HEK293 (cell line): ENCODE measurements around the gene PRSS56.
A peak's percentile ranks its signal among the peaks of the same experiment; 100 is the strongest.

ENCODE experiments used
- CTCF ChIA-PET: fragments of 350-600 bp; formaldehyde crosslinking; extraction: SDS; loops from one replicate; lab custom pipeline; 2021; ENCODE audit warnings: antibody characterized with exemption; lab: Yijun Ruan, JAX
- POLR2A ChIA-PET: fragments of 300-600 bp; formaldehyde crosslinking; extraction: SDS; loops from one replicate; lab custom pipeline; 2020; ENCODE audit warnings: antibody characterized with exemption, inconsistent platforms; lab: Yijun Ruan, JAX
- H3K27ac ChIP-seq: fragments of 200-500 bp; sonication (Bioruptor generic); 2 replicates; pipeline ENCODE4 v1.5.1; 2014; ENCODE audit warnings: low read depth, low read length, control low read depth, inconsistent platforms; ENCODE audit errors: extremely low read depth
- H3K36me3 ChIP-seq, 2 experiments: fragments of 200-500 bp in 1 of 2; sonication (Bioruptor generic) in 1 of 2; 1 replicate in 1 of 2; 2 replicates in 1 of 2; pipeline ENCODE4 v1.5.1; 2014 to 2017; ENCODE audit warnings: inconsistent platforms in 2 of 2, low read length in 2 of 2; ENCODE audit not compliant: control insufficient read depth in 2 of 2, insufficient read depth in 1 of 2
- H3K4me1 ChIP-seq: fragments of 200-500 bp; sonication (Bioruptor generic); 2 replicates; pipeline ENCODE4 v1.5.1; 2014; ENCODE audit warnings: mild to moderate bottlenecking, low read length, inconsistent platforms; ENCODE audit not compliant: control insufficient read depth, insufficient read depth
- H3K4me3 ChIP-seq: 2 replicates; pipeline ENCODE4 v1.5.1; 2011; ENCODE audit warnings: low read depth, mild to moderate bottlenecking, control low read depth, low read length, moderate library complexity
- H3K9me3 ChIP-seq: fragments of 200-500 bp; sonication (Bioruptor generic); 2 replicates; pipeline ENCODE4 v1.5.1; 2014; ENCODE audit warnings: low read depth, low read length, inconsistent platforms; ENCODE audit not compliant: control insufficient read depth, insufficient read depth
- MYNN ChIP-seq: fragments of 450-650 bp; formaldehyde crosslinking; IDR thresholded peaks from 2 replicates; pipeline ENCODE4 v1.5.1; 2016; ENCODE audit warnings: missing biosample characterization, missing genetic modification characterization, borderline replicate concordance
- OVOL3 ChIP-seq: fragments of 450-650 bp; formaldehyde crosslinking; IDR thresholded peaks from 2 replicates; pipeline ENCODE4 v1.5.1; 2016; ENCODE audit warnings: missing biosample characterization, missing genetic modification characterization
- PRDM1 ChIP-seq: fragments of 450-650 bp; formaldehyde crosslinking; IDR thresholded peaks from 2 replicates; pipeline ENCODE4; 2016; ENCODE audit warnings: missing biosample characterization, missing genetic modification characterization
- REPIN1 ChIP-seq: fragments of 450-650 bp; formaldehyde crosslinking; IDR thresholded peaks from 2 replicates; pipeline ENCODE4 v1.5.1; 2017; ENCODE audit warnings: missing biosample characterization, missing genetic modification characterization, low read depth
- ZBTB20 ChIP-seq: fragments of 450-650 bp; formaldehyde crosslinking; IDR thresholded peaks from 2 replicates; pipeline ENCODE4 v1.5.1; 2016; ENCODE audit warnings: missing biosample characterization, missing genetic modification characterization
- ZBTB7A ChIP-seq: fragments of 450-650 bp; formaldehyde crosslinking; IDR thresholded peaks from 2 replicates; pipeline ENCODE4 v1.5.1; 2016; ENCODE audit warnings: low read depth, missing biosample characterization, missing genetic modification characterization
- ZBTB8A ChIP-seq: fragments of 450-650 bp; formaldehyde crosslinking; IDR thresholded peaks from 2 replicates; pipeline ENCODE4 v1.5.1; 2016; ENCODE audit warnings: missing biosample characterization, missing genetic modification characterization
- ZFP69B ChIP-seq: fragments of 450-650 bp; formaldehyde crosslinking; IDR thresholded peaks from 2 replicates; pipeline ENCODE4 v1.5.1; 2016; ENCODE audit warnings: missing biosample characterization, missing genetic modification characterization
- ZNF10 ChIP-seq: fragments of 450-650 bp; formaldehyde crosslinking; IDR thresholded peaks from 2 replicates; pipeline ENCODE4 v1.5.1; 2017; ENCODE audit warnings: missing biosample characterization, missing genetic modification characterization
- ZNF133 ChIP-seq: fragments of 450-650 bp; formaldehyde crosslinking; IDR thresholded peaks from 2 replicates; pipeline ENCODE4 v1.5.1; 2016; ENCODE audit warnings: missing biosample characterization, missing genetic modification characterization
- ZNF138 ChIP-seq: fragments of 450-650 bp; formaldehyde crosslinking; IDR thresholded peaks from 2 replicates; pipeline ENCODE4 v1.5.1; 2016; ENCODE audit warnings: missing biosample characterization, missing genetic modification characterization, borderline replicate concordance
- ZNF202 ChIP-seq: fragments of 450-650 bp; formaldehyde crosslinking; IDR thresholded peaks from 2 replicates; pipeline ENCODE4 v1.5.1; 2016; ENCODE audit warnings: missing biosample characterization, missing genetic modification characterization, borderline replicate concordance
- ZNF221 ChIP-seq: fragments of 450-650 bp; formaldehyde crosslinking; IDR thresholded peaks from 2 replicates; pipeline ENCODE4 v1.5.1; 2017; ENCODE audit warnings: missing biosample characterization, missing genetic modification characterization, borderline replicate concordance
- ZNF239 ChIP-seq: fragments of 450-650 bp; formaldehyde crosslinking; IDR thresholded peaks from 2 replicates; pipeline ENCODE4 v1.5.1; 2016; ENCODE audit warnings: missing biosample characterization, missing genetic modification characterization
- ZNF24 ChIP-seq: fragments of 450-650 bp; formaldehyde crosslinking; IDR thresholded peaks from 2 replicates; pipeline ENCODE4 v1.5.1; 2016; ENCODE audit warnings: missing biosample characterization, missing genetic modification characterization
- ZNF335 ChIP-seq: fragments of 450-650 bp; formaldehyde crosslinking; conservative IDR thresholded peaks from 2 replicates; pipeline ENCODE4 v1.5.1; 2016; ENCODE audit warnings: missing biosample characterization, missing genetic modification characterization
- ZNF37A ChIP-seq: fragments of 450-650 bp; IDR thresholded peaks from 2 replicates; pipeline ENCODE4 v1.5.1; 2018; ENCODE audit warnings: missing biosample characterization, missing genetic modification characterization
- ZNF549 ChIP-seq: fragments of 450-650 bp; IDR thresholded peaks from 2 replicates; pipeline ENCODE4 v1.5.1; 2018; ENCODE audit warnings: missing biosample characterization, missing genetic modification characterization, mild to moderate bottlenecking, inconsistent platforms, moderate library complexity
- ZNF560 ChIP-seq: fragments of 450-650 bp; formaldehyde crosslinking; IDR thresholded peaks from 2 replicates; pipeline ENCODE4 v1.5.1; 2017; ENCODE audit warnings: missing biosample characterization, missing genetic modification characterization, borderline replicate concordance
- ZNF747 ChIP-seq: fragments of 450-650 bp; formaldehyde crosslinking; IDR thresholded peaks from 2 replicates; pipeline ENCODE4 v1.5.1; 2016; ENCODE audit warnings: missing biosample characterization, missing genetic modification characterization
- TF ChIP-seq, protein P1 (sequence below): fragments of 450-650 bp; formaldehyde crosslinking; IDR thresholded peaks from 2 replicates; pipeline ENCODE4 v1.5.1; 2017; ENCODE audit warnings: missing biosample characterization, missing genetic modification characterization
- TF ChIP-seq, protein P2 (sequence below): fragments of 450-650 bp; formaldehyde crosslinking; IDR thresholded peaks from 2 replicates; pipeline ENCODE4 v1.5.1; 2016; ENCODE audit warnings: missing biosample characterization, missing genetic modification characterization
- TF ChIP-seq, protein P3 (sequence below): fragments of 450-650 bp; formaldehyde crosslinking; IDR thresholded peaks from 2 replicates; pipeline ENCODE4 v1.5.1; 2016; ENCODE audit warnings: missing biosample characterization, missing genetic modification characterization
- TF ChIP-seq, protein P4 (sequence below): fragments of 450-650 bp; formaldehyde crosslinking; IDR thresholded peaks from 2 replicates; pipeline ENCODE4 v1.5.1; 2016; ENCODE audit warnings: missing biosample characterization, missing genetic modification characterization
- TF ChIP-seq, protein P5 (sequence below): fragments of 450-650 bp; IDR thresholded peaks from 2 replicates; pipeline ENCODE4 v1.5.1; 2018; ENCODE audit warnings: missing biosample characterization, mild to moderate bottlenecking, missing genetic modification characterization
- TF ChIP-seq, protein P6 (sequence below): IDR thresholded peaks from 2 replicates; pipeline ENCODE4 v1.6.1; 2011; ENCODE audit warnings: mild to moderate bottlenecking, low read depth, low read length, borderline replicate concordance

PRSS56 gene

DNA sequence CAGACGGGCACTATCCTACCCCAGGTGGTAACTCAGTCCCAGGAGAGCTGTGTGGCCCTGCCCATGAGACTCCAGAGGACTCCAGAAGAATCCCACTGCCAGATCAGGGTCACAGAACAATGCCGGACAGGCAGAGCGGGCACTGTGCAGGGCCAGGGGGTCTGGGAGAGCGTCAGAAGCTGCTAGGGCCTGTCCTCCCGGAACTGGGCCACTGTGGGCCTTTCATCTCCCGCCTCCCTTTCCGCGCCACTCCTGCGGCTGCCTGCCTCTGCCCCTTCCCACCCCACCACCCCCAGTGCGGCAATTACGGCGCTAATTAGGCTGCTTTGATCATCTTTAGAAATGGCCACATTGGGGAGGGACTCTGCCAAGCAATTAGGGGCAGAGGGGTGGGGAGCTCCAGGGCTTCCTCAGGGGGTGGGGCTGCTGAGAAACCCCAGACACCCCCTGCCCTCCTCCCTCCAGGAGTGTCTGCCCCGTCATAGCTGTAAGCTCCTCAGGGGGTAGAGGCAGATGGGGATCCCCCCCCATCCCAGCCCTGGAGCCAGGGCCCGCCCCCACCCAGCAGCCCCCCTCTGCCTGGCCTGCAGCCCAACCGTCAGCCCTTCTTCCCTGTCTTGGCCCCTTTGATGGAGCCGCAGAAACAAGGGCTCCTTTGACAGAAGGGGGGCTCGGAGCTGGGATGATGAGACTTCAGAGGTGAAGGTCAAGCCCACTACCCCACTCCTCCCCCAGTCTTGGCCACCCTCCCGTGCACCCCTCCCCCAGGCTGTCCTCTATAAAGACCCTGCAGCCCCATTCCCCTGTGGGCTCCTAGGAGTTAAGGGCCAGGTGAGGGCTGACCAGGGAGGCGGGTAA, at the start of gene PRSS56:
TSS of gene PRSS56 (plus strand) at position 808 of the 858 bp plus-strand sequence. CDS start 211 bp downstream, outside the sequence.
- H3K36me3 ChIP-seq: no peaks in the 10 kb centered on the region
- H3K4me1 ChIP-seq: no peaks in the 10 kb centered on the region; the same call in 1 of the 2 replicates
- H3K4me3 ChIP-seq: no peak within 1 kb of the TSS
- ChIA-PET CTCF (interaction anchor here (0.6 to 4.9 kb wide), 10 partner anchors 12 to 595 kb away, joined by 3 to 77 read pairs (median 5); no protein-coding TSS in a partner anchor), POLR2A (no interaction called here)
- TF ChIP-seq ZNF202 (tag by site-specific recombination) (no peak), ZNF747 (tag by site-specific recombination) (no peak), ZBTB7A (tag by site-specific recombination) (no peak), ZNF138 (tag by site-specific recombination) (no peak), ZNF133 (no peak), ZBTB20 (tag by site-specific recombination) (no peak), MYNN (no peak), OVOL3 (no peak), ZNF24 (tag by site-specific recombination) (no peak)
- TF ChIP-seq, protein P1, sequence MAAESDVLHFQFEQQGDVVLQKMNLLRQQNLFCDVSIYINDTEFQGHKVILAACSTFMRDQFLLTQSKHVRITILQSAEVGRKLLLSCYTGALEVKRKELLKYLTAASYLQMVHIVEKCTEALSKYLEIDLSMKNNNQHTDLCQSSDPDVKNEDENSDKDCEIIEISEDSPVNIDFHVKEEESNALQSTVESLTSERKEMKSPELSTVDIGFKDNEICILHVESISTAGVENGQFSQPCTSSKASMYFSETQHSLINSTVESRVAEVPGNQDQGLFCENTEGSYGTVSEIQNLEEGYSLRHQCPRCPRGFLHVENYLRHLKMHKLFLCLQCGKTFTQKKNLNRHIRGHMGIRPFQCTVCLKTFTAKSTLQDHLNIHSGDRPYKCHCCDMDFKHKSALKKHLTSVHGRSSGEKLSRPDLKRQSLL: no peak
- TF ChIP-seq, protein P2, sequence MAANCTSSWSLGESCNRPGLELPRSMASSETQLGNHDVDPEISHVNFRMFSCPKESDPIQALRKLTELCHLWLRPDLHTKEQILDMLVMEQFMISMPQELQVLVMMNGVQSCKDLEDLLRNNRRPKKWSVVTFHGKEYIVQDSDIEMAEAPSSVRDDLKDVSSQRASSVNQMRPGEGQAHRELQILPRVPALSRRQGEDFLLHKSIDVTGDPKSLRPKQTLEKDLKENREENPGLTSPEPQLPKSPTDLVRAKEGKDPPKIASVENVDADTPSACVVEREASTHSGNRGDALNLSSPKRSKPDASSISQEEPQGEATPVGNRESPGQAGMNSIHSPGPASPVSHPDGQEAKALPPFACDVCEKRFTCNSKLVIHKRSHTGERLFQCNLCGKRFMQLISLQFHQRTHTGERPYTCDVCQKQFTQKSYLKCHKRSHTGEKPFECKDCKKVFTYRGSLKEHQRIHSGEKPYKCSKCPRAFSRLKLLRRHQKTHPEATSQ (tag by site-specific recombination): no peak
- TF ChIP-seq, protein P3, sequence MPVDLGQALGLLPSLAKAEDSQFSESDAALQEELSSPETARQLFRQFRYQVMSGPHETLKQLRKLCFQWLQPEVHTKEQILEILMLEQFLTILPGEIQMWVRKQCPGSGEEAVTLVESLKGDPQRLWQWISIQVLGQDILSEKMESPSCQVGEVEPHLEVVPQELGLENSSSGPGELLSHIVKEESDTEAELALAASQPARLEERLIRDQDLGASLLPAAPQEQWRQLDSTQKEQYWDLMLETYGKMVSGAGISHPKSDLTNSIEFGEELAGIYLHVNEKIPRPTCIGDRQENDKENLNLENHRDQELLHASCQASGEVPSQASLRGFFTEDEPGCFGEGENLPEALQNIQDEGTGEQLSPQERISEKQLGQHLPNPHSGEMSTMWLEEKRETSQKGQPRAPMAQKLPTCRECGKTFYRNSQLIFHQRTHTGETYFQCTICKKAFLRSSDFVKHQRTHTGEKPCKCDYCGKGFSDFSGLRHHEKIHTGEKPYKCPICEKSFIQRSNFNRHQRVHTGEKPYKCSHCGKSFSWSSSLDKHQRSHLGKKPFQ (tag by site-specific recombination): no peak
- no peak within 1 kb of the TSS for H3K27ac ChIP-seq
- H3K9me3 ChIP-seq: no peaks in the 10 kb centered on the region

DNA sequence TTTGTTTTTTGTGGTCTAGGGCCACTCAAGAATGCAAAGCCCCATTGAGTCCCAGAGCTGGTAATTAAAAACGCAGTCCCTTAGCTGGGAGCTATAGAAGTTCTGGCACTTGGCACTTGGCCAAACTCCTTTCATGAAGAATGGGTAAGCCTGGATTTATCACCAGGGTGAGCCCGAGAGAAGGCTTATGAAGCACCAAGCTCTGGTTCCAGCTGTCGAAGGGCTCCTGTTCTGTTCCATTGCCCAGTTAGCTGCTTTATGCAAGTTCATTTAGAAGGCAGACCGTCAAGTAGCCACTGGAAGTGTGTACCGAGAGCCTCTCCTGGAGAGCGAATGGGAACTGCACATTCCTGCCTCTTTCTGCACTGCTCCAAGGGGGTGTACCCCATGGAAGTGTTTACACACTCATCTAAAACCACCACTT, 46.7 kb upstream of the PRSS56 start:
- POLR2A ChIA-PET: interaction anchor here (1.2 kb wide), 1 partner anchor 9 kb away, joined by 5 read pairs; no protein-coding TSS in a partner anchor
- no peak overlapping the region for H3K4me3 ChIP-seq
- CTCF ChIA-PET: interaction anchor here (0.6 to 3.2 kb wide), 7 partner anchors 9 to 482 kb away, joined by 3 to 10 read pairs (median 4); partner anchors contain the start of gene PRSS56
- no peaks in the 10 kb centered on the region for H3K36me3 ChIP-seq
- H3K4me1 ChIP-seq: peaks cover 2% of the 10 kb centered on the region; the same call in 1 of the 2 replicates
- no peaks in the 10 kb centered on the region for H3K9me3 ChIP-seq
- H3K27ac ChIP-seq: no peak overlapping the region
- peak; percentile 68; the same call in 1 of the 2 replicates for TF ChIP-seq ZNF549 (tag by site-specific recombination)
- no peak for TF ChIP-seq ZNF335
- TF ChIP-seq ZNF37A (tag by site-specific recombination): peak; percentile 84
- TF ChIP-seq, protein P4, sequence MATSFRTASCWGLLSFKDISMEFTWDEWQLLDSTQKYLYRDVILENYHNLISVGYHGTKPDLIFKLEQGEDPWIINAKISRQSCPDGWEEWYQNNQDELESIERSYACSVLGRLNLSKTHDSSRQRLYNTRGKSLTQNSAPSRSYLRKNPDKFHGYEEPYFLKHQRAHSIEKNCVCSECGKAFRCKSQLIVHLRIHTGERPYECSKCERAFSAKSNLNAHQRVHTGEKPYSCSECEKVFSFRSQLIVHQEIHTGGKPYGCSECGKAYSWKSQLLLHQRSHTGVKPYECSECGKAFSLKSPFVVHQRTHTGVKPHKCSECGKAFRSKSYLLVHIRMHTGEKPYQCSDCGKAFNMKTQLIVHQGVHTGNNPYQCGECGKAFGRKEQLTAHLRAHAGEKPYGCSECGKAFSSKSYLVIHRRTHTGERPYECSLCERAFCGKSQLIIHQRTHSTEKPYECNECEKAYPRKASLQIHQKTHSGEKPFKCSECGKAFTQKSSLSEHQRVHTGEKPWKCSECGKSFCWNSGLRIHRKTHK (tag by site-specific recombination): no peak
- TF ChIP-seq ZBTB8A (tag by site-specific recombination): peak; percentile 92
- TF ChIP-seq ZNF560 (tag by site-specific recombination): no peak
- no peak for TF ChIP-seq ZNF202 (tag by site-specific recombination)
- TF ChIP-seq, protein P5, sequence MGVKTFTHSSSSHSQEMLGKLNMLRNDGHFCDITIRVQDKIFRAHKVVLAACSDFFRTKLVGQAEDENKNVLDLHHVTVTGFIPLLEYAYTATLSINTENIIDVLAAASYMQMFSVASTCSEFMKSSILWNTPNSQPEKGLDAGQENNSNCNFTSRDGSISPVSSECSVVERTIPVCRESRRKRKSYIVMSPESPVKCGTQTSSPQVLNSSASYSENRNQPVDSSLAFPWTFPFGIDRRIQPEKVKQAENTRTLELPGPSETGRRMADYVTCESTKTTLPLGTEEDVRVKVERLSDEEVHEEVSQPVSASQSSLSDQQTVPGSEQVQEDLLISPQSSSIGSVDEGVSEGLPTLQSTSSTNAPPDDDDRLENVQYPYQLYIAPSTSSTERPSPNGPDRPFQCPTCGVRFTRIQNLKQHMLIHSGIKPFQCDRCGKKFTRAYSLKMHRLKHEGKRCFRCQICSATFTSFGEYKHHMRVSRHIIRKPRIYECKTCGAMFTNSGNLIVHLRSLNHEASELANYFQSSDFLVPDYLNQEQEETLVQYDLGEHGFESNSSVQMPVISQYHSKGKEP (tag by site-specific recombination): peak; percentile 90
- TF ChIP-seq, protein P6, sequence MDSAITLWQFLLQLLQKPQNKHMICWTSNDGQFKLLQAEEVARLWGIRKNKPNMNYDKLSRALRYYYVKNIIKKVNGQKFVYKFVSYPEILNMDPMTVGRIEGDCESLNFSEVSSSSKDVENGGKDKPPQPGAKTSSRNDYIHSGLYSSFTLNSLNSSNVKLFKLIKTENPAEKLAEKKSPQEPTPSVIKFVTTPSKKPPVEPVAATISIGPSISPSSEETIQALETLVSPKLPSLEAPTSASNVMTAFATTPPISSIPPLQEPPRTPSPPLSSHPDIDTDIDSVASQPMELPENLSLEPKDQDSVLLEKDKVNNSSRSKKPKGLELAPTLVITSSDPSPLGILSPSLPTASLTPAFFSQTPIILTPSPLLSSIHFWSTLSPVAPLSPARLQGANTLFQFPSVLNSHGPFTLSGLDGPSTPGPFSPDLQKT: no peak
- TF ChIP-seq REPIN1 (tag by site-specific recombination): no peak
- TF ChIP-seq ZNF221 (tag by site-specific recombination): peak; percentile 92; the same call in 1 of the 2 replicates
- no peak for TF ChIP-seq ZNF239 (tag by site-specific recombination)
- no peak for TF ChIP-seq PRDM1 (tag by site-specific recombination)
- no peak for TF ChIP-seq ZNF10 (tag by site-specific recombination)
- TF ChIP-seq ZFP69B (tag by site-specific recombination): no peak
